ENCODE measurements around the gene OAT.

DNA sequence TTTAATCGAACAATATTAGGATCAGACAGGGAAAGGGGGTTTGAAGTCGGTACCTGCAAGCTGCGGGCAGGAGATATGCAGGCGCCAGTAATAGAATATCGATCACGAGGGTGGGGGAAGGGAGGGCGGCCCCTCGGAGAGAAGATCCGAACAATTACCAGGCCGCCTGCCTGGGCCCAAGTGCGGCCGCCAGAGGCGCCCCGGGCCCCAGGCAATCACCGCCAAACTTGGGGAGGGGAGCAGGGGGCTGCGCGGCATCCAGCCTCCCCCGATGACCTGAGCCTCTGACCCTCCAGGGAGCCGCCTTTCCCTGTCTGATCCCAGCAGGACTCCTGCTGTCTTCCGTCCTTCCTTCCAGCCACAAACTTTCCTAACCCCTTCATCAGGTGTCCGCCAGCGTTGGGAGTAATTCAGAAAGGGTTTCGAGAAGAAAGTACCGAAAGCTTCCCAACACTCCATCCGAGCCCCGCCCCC, 30.0 kb upstream of the OAT start:
- no peak for TF ChIP-seq EZH2 (IDR thresholded peaks at IDR 0.05; ENCODE audit: borderline replicate concordance, low read depth, low read length, poor library complexity, severe bottlenecking)
- TF ChIP-seq, protein P1, sequence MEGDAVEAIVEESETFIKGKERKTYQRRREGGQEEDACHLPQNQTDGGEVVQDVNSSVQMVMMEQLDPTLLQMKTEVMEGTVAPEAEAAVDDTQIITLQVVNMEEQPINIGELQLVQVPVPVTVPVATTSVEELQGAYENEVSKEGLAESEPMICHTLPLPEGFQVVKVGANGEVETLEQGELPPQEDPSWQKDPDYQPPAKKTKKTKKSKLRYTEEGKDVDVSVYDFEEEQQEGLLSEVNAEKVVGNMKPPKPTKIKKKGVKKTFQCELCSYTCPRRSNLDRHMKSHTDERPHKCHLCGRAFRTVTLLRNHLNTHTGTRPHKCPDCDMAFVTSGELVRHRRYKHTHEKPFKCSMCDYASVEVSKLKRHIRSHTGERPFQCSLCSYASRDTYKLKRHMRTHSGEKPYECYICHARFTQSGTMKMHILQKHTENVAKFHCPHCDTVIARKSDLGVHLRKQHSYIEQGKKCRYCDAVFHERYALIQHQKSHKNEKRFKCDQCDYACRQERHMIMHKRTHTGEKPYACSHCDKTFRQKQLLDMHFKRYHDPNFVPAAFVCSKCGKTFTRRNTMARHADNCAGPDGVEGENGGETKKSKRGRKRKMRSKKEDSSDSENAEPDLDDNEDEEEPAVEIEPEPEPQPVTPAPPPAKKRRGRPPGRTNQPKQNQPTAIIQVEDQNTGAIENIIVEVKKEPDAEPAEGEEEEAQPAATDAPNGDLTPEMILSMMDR (conservative IDR thresholded peaks at IDR 0.05; ENCODE audit: low read depth, low read length) = no peak
